IMR-90 (cell line): ENCODE results near the gene CDC20B. TPM values are rescaled to one million over a fixed set of nuclear protein-coding genes. Genes with fewer than 3 reads are reported as not detected.

ENCODE experiments used
- ATAC-seq: fragments of 200-7000 bp; cut with Tn5 transposase; 2 replicates; pipeline ENCODE4 v1.9.1; 2020; ENCODE audit warnings: low read depth, mild to moderate bottlenecking, moderate library complexity
- BruUV-seq: library from RNA; stranded (reverse); fragments of 400-500 nt; replicated peaks from 2 replicates; lab custom pipeline; 2021; lab: Mats Ljungman, UMichigan
- CTCF ChIA-PET: fragments of 300-600 bp; formaldehyde crosslinking; extraction: SDS; loops from one replicate; lab custom pipeline; 2021; ENCODE audit warnings: antibody characterized with exemption; lab: Yijun Ruan, JAX
- POLR2A ChIA-PET: fragments of 300-600 bp; sonication (Branson Sonifier 250); formaldehyde crosslinking; loops from one replicate; lab custom pipeline; 2022; ENCODE audit warnings: antibody characterized with exemption; ENCODE audit not compliant: unreplicated experiment; lab: Charles Lee
- DNase-seq: peaks from one replicate; pipeline ENCODE4 v3.0.0; 2013
- H2AFZ ChIP-seq: replicated peaks from 2 replicates; pipeline ENCODE3; 2013; ENCODE audit warnings: low read length, mild to moderate bottlenecking; ENCODE audit not compliant: poor library complexity
- H2AK5ac ChIP-seq: 2 replicates; pipeline ENCODE4 v1.6.1; 2013; ENCODE audit warnings: low read depth, low read length, inconsistent platforms
- H2AK9ac ChIP-seq: replicated peaks from 2 replicates; pipeline ENCODE3; 2013; ENCODE audit warnings: mild to moderate bottlenecking, low read depth, low read length, moderate library complexity; ENCODE audit not compliant: poor library complexity
- H2BK120ac ChIP-seq: 2 replicates; pipeline ENCODE4 v1.6.1; 2013; ENCODE audit warnings: low read depth, low read length, inconsistent platforms
- H2BK15ac ChIP-seq: 3 replicates; pipeline ENCODE4 v1.6.1; 2013; ENCODE audit warnings: low read depth, low read length, inconsistent platforms
- H2BK20ac ChIP-seq: 2 replicates; pipeline ENCODE4 v1.6.1; 2013; ENCODE audit warnings: low read depth, mild to moderate bottlenecking, inconsistent platforms, low read length, moderate library complexity
- H2BK5ac ChIP-seq: 2 replicates; pipeline ENCODE4 v1.6.1; 2013; ENCODE audit warnings: mild to moderate bottlenecking, low read depth, low read length, inconsistent platforms; ENCODE audit not compliant: poor library complexity, severe bottlenecking
- H3K14ac ChIP-seq: replicated peaks from 2 replicates; pipeline ENCODE4 v1.6.1; 2013; ENCODE audit warnings: low read depth, low read length, inconsistent platforms
- H3K18ac ChIP-seq: 2 replicates; pipeline ENCODE4 v1.6.1; 2013; ENCODE audit warnings: low read depth, low read length, control low read depth
- H3K23ac ChIP-seq: 2 replicates; pipeline ENCODE4 v1.6.1; 2013; ENCODE audit warnings: low read depth, low read length, inconsistent platforms
- H3K27ac ChIP-seq: 2 replicates; pipeline ENCODE4 v1.5.1; 2013; ENCODE audit warnings: mild to moderate bottlenecking, control low read depth, low read length; ENCODE audit not compliant: insufficient read depth
- H3K27me3 ChIP-seq: 2 replicates; pipeline ENCODE4 v1.6.1; 2013; ENCODE audit warnings: low read length; ENCODE audit not compliant: control insufficient read depth, insufficient read depth
- H3K36me3 ChIP-seq: 2 replicates; pipeline ENCODE4 v1.6.1; 2013; ENCODE audit warnings: low read length, mixed read lengths; ENCODE audit not compliant: control insufficient read depth, insufficient read depth
- H3K4ac ChIP-seq: 2 replicates; pipeline ENCODE4 v1.6.1; 2013; ENCODE audit warnings: low read depth, low read length, inconsistent platforms
- H3K4me1 ChIP-seq: 2 replicates; pipeline ENCODE4 v1.6.1; 2013; ENCODE audit warnings: low read length, mixed read lengths; ENCODE audit not compliant: control insufficient read depth, insufficient read depth
- H3K4me2 ChIP-seq: 2 replicates; pipeline ENCODE4 v1.6.1; 2013; ENCODE audit warnings: low read depth, mild to moderate bottlenecking, control low read depth, low read length, moderate library complexity
- H3K4me3 ChIP-seq: 2 replicates; pipeline ENCODE4 v1.5.1; 2013; ENCODE audit warnings: low read depth, mild to moderate bottlenecking, control low read depth, low read length, moderate library complexity; ENCODE audit not compliant: insufficient read depth
- H3K56ac ChIP-seq: 2 replicates; pipeline ENCODE4 v1.6.1; 2013; ENCODE audit warnings: low read length, inconsistent platforms; ENCODE audit not compliant: insufficient read depth; ENCODE audit errors: extremely low read depth
- H3K79me1 ChIP-seq, 2 experiments: 2 replicates each; pipeline ENCODE4 v1.6.1; 2013; ENCODE audit warnings: low read length in 2 of 2, inconsistent platforms in 1 of 2, low read depth in 1 of 2
- H3K9ac ChIP-seq: 2 replicates; pipeline ENCODE4 v1.6.1; 2013; ENCODE audit warnings: low read depth, low read length, control low read depth
- H3K9me1 ChIP-seq: 2 replicates; pipeline ENCODE4 v1.6.1; 2013; ENCODE audit warnings: low read length, inconsistent platforms; ENCODE audit not compliant: insufficient read depth
- H3K9me3 ChIP-seq: 2 replicates; pipeline ENCODE4 v1.6.1; 2013; ENCODE audit warnings: low read length; ENCODE audit not compliant: control insufficient read depth, insufficient read depth
- H4K20me1 ChIP-seq: 2 replicates; pipeline ENCODE4 v1.6.1; 2013; ENCODE audit warnings: low read length, inconsistent platforms; ENCODE audit not compliant: insufficient read depth
- H4K5ac ChIP-seq: 2 replicates; pipeline ENCODE4 v1.6.1; 2013; ENCODE audit warnings: mild to moderate bottlenecking, low read depth, low read length, control low read depth
- H4K8ac ChIP-seq, 2 experiments: 2 replicates each; pipeline ENCODE4 v1.6.1; 2013; ENCODE audit warnings: low read depth in 2 of 2, low read length in 2 of 2, control low read depth in 1 of 2, inconsistent platforms in 1 of 2
- H4K91ac ChIP-seq: 2 replicates; pipeline ENCODE4 v1.6.1; 2013; ENCODE audit warnings: low read depth, low read length, inconsistent platforms; ENCODE audit not compliant: insufficient read depth
- BHLHE40 ChIP-seq: fragments of 150-350 bp; IDR thresholded peaks from 2 replicates; pipeline ENCODE4 v1.6.1; 2016; ENCODE audit warnings: mild to moderate bottlenecking, low read depth, low read length
- CEBPB ChIP-seq: IDR thresholded peaks from 2 replicates; pipeline ENCODE4 v1.6.1; 2012; ENCODE audit warnings: low read depth, low read length, improper control_type of control experiment
- CHD1 ChIP-seq: IDR thresholded peaks from 2 replicates; pipeline ENCODE4 v1.6.1; 2012; ENCODE audit warnings: low read depth, low read length, improper control_type of control experiment
- CTCF ChIP-seq: conservative IDR thresholded peaks from 2 replicates; pipeline ENCODE4 v1.5.1; 2012; ENCODE audit warnings: mild to moderate bottlenecking, low read depth, low read length, improper control_type of control experiment
- MAFK ChIP-seq: IDR thresholded peaks from 2 replicates; pipeline ENCODE4 v1.6.1; 2012; ENCODE audit warnings: low read depth, low read length, improper control_type of control experiment
- MAZ ChIP-seq: IDR thresholded peaks from 2 replicates; pipeline ENCODE4 v1.6.1; 2012; ENCODE audit warnings: low read depth, mild to moderate bottlenecking, low read length, improper control_type of control experiment, moderate library complexity, borderline replicate concordance
- MXI1 ChIP-seq: IDR thresholded peaks from 2 replicates; pipeline ENCODE4 v1.6.1; 2012; ENCODE audit warnings: low read depth, mild to moderate bottlenecking, low read length, moderate library complexity, borderline replicate concordance
- NFE2L2 ChIP-seq: fragments of 150-350 bp; IDR thresholded peaks from 2 replicates; pipeline ENCODE4 v1.6.1; 2016; ENCODE audit warnings: low read depth, mild to moderate bottlenecking, low read length
- POLR2A ChIP-seq: IDR thresholded peaks from 2 replicates; pipeline ENCODE4 v1.6.1; 2012; ENCODE audit warnings: mild to moderate bottlenecking, low read depth, low read length
- RAD21 ChIP-seq: IDR thresholded peaks from 2 replicates; pipeline ENCODE4 v1.6.1; 2012; ENCODE audit warnings: low read length, improper control_type of control experiment
- RCOR1 ChIP-seq: IDR thresholded peaks from 2 replicates; pipeline ENCODE4 v1.6.1; 2012; ENCODE audit warnings: mild to moderate bottlenecking, low read length, improper control_type of control experiment; ENCODE audit not compliant: insufficient replicate concordance
- RFX5 ChIP-seq: IDR thresholded peaks from 2 replicates; pipeline ENCODE4 v1.8.0; 2012; ENCODE audit warnings: low read depth, mild to moderate bottlenecking, low read length, moderate library complexity
- SMC3 ChIP-seq: fragments of 150-350 bp; IDR thresholded peaks from 2 replicates; pipeline ENCODE4 v1.6.1; 2016; ENCODE audit warnings: low read depth, mild to moderate bottlenecking, antibody characterized with exemption, low read length, moderate library complexity
- USF2 ChIP-seq: fragments of 150-350 bp; IDR thresholded peaks from 2 replicates; pipeline ENCODE4 v1.6.1; 2017; ENCODE audit warnings: mild to moderate bottlenecking, antibody characterized with exemption, low read length, low read depth
- WGBS, 2 experiments: methylation state at CpG; one replicate each; pipeline versions ENCODE4 v1.1.5 to v1.1.7; 2013; ENCODE audit warnings: missing lambda C conversion rate in 2 of 2; ENCODE audit not compliant: insufficient read length in 1 of 2; ENCODE audit errors: extremely low coverage in 2 of 2; 5-methylcytosine and 5-hydroxymethylcytosine counted together
- dilution Hi-C: fragments of 300-500 bp; cut with HindIII; formaldehyde crosslinking; loops from one replicate; pipeline ENCODE4 v1.14.3; 2018; ENCODE audit warnings: low sequenced_read_pairs; ENCODE audit not compliant: unreplicated experiment
- in situ Hi-C: fragments of 300-500 bp; cut with MboI; formaldehyde crosslinking; loops from 3 replicates; pipeline ENCODE4 v1.14.3; 2019; ENCODE audit warnings: low sequenced_read_pairs, inconsistent platforms, mixed read lengths
- intact Hi-C: fragments of 100-400 bp; cut with micrococcal nuclease; formaldehyde crosslinking; loops from 2 replicates; pipeline ENCODE4 v1.10.0; 2022
- polyA plus RNA-seq, 3 experiments: library from polyadenylated mRNA; depleted of rRNA; stranded (reverse); fragments of >200 nt; gene quantifications; 2 replicates each; pipeline ENCODE4 v1.2.3, GENCODE V29; 2012; ENCODE audit warnings: low replicate concordance in 1 of 3
- total RNA-seq: library from RNA; depleted of rRNA; stranded (reverse); fragments of >200 nt; gene quantifications from 2 replicates; pipeline ENCODE4 v1.2.3, GENCODE V29; 2012
- TF ChIP-seq, protein P1 (sequence below): fragments of 150-350 bp; IDR thresholded peaks from 2 replicates; pipeline ENCODE4 v1.6.1; 2016; ENCODE audit warnings: low read depth, mild to moderate bottlenecking, low read length, moderate library complexity, borderline replicate concordance

Gene CDC20B
- total and polyA plus RNA-seq, 2 of the 4 experiments (the other 2 are of a cell fraction), result not detected

GRCh38 chr5:55140908-55141665, 31.9 kb downstream of the CDC20B start:
- no peak overlapping the region for H4K5ac ChIP-seq
- H2AK5ac ChIP-seq, result no peak overlapping the region
- H3K9ac ChIP-seq, result no peak overlapping the region
- no peak overlapping the region for H2BK20ac ChIP-seq
- no peak overlapping the region for H3K4ac ChIP-seq
- no peak overlapping the region for H2BK15ac ChIP-seq
- H3K27ac ChIP-seq, result no peak overlapping the region
- no peak overlapping the region for H4K91ac ChIP-seq
- no peak overlapping the region for H3K4me3 ChIP-seq
- H3K14ac ChIP-seq, result no peak overlapping the region
- peak overlapping the region; percentile 48 for H2AFZ ChIP-seq
- POLR2A ChIA-PET, result no interaction called here
- 0 out of 2 replicates have a peak, but pooled peaks cover 3% of the 10 kb centered on the region for H3K4me1 ChIP-seq
- WGBS, 2 experiments, result no CpG with 5 or more reads among the region's 9 CpGs
- H2BK5ac ChIP-seq, result no peak overlapping the region
- H3K4me2 ChIP-seq, result no peak overlapping the region
- no peaks in the 10 kb centered on the region for H3K9me1 ChIP-seq
- no peak overlapping the region for H3K23ac ChIP-seq
- peaks cover 22% of the 10 kb centered on the region for H3K27me3 ChIP-seq
- no peak overlapping the region for H3K56ac ChIP-seq
- dilution Hi-C loops, result loop anchor here (25.0 kb wide), 1 partner anchor 204 kb away; no protein-coding TSS in a partner anchor
- H2BK120ac ChIP-seq, result no peak overlapping the region
- no peak overlapping the region for H3K18ac ChIP-seq
- in situ Hi-C loops, result loop anchor here (5.0 to 25.0 kb wide), 2 partner anchors 199 to 654 kb away; no protein-coding TSS in a partner anchor
- no peaks in the 10 kb centered on the region for H3K9me3 ChIP-seq
- ATAC-seq, result no peak
- CTCF ChIA-PET, result interaction anchor here (0.7 to 1.0 kb wide), 2 partner anchors 11 to 196 kb away, joined by 3 read pairs; no protein-coding TSS in a partner anchor
- no peaks in the 10 kb centered on the region for H3K79me1 ChIP-seq
- H2AK9ac ChIP-seq, result no peak overlapping the region
- H4K20me1 ChIP-seq, result no peaks in the 10 kb centered on the region
- DNase-seq, result no peak
- no peaks in the 10 kb centered on the region for H3K36me3 ChIP-seq
- intact Hi-C loops, result no loop called here
- no peak overlapping the region for H4K8ac ChIP-seq
- no TSS peak for BruUV-seq
- no peak for TF ChIP-seq SMC3
- TF ChIP-seq, protein P1, sequence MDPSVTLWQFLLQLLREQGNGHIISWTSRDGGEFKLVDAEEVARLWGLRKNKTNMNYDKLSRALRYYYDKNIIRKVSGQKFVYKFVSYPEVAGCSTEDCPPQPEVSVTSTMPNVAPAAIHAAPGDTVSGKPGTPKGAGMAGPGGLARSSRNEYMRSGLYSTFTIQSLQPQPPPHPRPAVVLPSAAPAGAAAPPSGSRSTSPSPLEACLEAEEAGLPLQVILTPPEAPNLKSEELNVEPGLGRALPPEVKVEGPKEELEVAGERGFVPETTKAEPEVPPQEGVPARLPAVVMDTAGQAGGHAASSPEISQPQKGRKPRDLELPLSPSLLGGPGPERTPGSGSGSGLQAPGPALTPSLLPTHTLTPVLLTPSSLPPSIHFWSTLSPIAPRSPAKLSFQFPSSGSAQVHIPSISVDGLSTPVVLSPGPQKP, result no peak
- TF ChIP-seq MXI1, result no peak
- no peak for TF ChIP-seq CEBPB
- TF ChIP-seq RFX5, result no peak
- TF ChIP-seq RCOR1, result no peak
- TF ChIP-seq BHLHE40, result no peak
- no peak for TF ChIP-seq MAZ
- TF ChIP-seq RAD21, result no peak
- TF ChIP-seq NFE2L2, result no peak
- TF ChIP-seq CHD1, result no peak
- TF ChIP-seq USF2, result no peak
- no peak for TF ChIP-seq MAFK
- TF ChIP-seq POLR2A, result no peak
- no peak for TF ChIP-seq CTCF
